Thyroid gland (tissue), 4 donors: ENCODE data around the gene QRICH2. TPM values are rescaled to one million over a fixed set of nuclear protein-coding genes. Genes with fewer than 3 reads are reported as not detected.
"Not testable (repeated sequence)": the region's sequence is repeated elsewhere in the genome, so short reads cannot be mapped to it uniquely, and the experiment has no call there.

Experiments used
- DNase-seq, 2 donors: peaks; one replicate each; pipeline ENCODE4 v3.0.0-alpha.2; 2019
- H3K27ac ChIP-seq, 3 donors: fragments of 200-600 bp; sonication (generic); 1 replicate in 2 of 3; 2 replicates in 1 of 3; pipeline ENCODE4 v1.5.1; 2016 to 2019; ENCODE audit warnings: mild to moderate bottlenecking in 1 of 3, moderate library complexity in 1 of 3
- H3K27me3 ChIP-seq: fragments of 200-600 bp; sonication (generic); one replicate; pipeline ENCODE4 v1.5.1; 2019
- H3K36me3 ChIP-seq, 2 donors: fragments of 200-600 bp; sonication (generic); one replicate each; pipeline ENCODE4 v1.5.1; 2016 to 2019
- H3K4me1 ChIP-seq, 2 donors: fragments of 200-600 bp; sonication (generic); one replicate each; pipeline ENCODE4 v1.5.1; 2017 to 2019
- H3K4me3 ChIP-seq, 3 donors: fragments of 200-600 bp; sonication (generic); replicated peaks in 1 of 3; 1 replicate in 2 of 3; 2 replicates in 1 of 3; pipeline ENCODE4 v1.5.1; 2016; ENCODE audit warnings: mild to moderate bottlenecking in 1 of 3
- H3K9me3 ChIP-seq: fragments of 200-600 bp; sonication (generic); one replicate; pipeline ENCODE4 v1.5.1; 2017
- CTCF ChIP-seq, 6 experiments: fragments of 200-600 bp in 3 of 6; fragments of 450-650 bp in 3 of 6; sonication (generic) in 3 of 6; IDR thresholded peaks; one replicate each; pipeline ENCODE4 v1.5.1; 2016 to 2019; ENCODE audit warnings: antibody characterized with exemption in 6 of 6, mild to moderate bottlenecking in 2 of 6, inconsistent platforms in 1 of 6, moderate library complexity in 1 of 6
- POLR2A ChIP-seq, 2 donors: fragments of 450-650 bp; IDR thresholded peaks; one replicate each; pipeline ENCODE4 v1.6.1; 2017; ENCODE audit warnings: antibody characterized with exemption in 2 of 2, mild to moderate bottlenecking in 2 of 2, moderate library complexity in 1 of 2
- WGBS, 2 donors: methylation state at CpG; one replicate each; pipeline ENCODE4 v1.1.5; 2017; 5-methylcytosine and 5-hydroxymethylcytosine counted together
- intact Hi-C: fragments of 100-400 bp; cut with DNase I; formaldehyde crosslinking; loops from one replicate; pipeline ENCODE4 v1.15.1; 2023
- total RNA-seq, 4 donors: library from RNA; depleted of rRNA; stranded (reverse); fragments of >200 nt; gene quantifications; one replicate each; pipeline ENCODE4 v1.2.3, GENCODE V29; 2016

QRICH2 gene
- total RNA-seq, 4 donors from 2014 or later, result 6.6 to 14.3 (median 9.9) TPM

- 96 to 100% methylated on average over 5 of the region's 5 CpGs for WGBS, 2 donors
- Histone ChIP-seq H3K27ac (no peak overlapping the region), H3K36me3 (no peaks in the 10 kb centered on the region), H3K4me3 (no peak overlapping the region), H3K4me1 (peaks cover 0 to 10% of the 10 kb centered on the region in 2 donors), H3K27me3 (no peaks in the 10 kb centered on the region), H3K9me3 (no peaks in the 10 kb centered on the region)
- DNase-seq, result no peak
- intact Hi-C loops, result no loop called here
- TF ChIP-seq POLR2A (IDR thresholded peaks at IDR 0.05) (no peak), CTCF (IDR thresholded peaks at IDR 0.05) (no peak)
These were observed 53.8 kb downstream of the QRICH2 start for GRCh38 chr17:76254275-76254674.

DNA sequence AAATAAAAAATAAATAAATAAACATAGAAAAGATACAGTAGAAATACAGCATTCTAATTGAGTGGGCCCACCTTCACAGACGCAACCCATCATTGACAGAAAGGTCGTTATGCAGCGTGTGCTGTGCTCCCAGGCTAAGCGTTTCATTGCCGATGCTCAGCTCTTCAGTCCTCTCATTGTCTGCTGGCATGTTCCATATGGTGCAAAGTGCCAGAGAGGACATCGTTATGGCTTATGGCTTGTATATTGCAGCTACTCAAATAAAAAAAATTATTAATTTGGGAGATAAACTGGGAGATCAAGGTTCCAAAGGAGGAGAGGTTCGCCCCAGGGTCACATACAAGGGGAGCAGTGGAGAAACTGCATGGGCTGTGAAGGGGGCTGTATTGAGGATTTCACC, 54.2 kb downstream of the QRICH2 start:
- Histone ChIP-seq H3K4me1 (peaks cover 0 to 10% of the 10 kb centered on the region in 2 donors), H3K27ac (no peak overlapping the region), H3K36me3 (no peaks in the 10 kb centered on the region), H3K9me3 (no peaks in the 10 kb centered on the region), H3K27me3 (no peaks in the 10 kb centered on the region), H3K4me3 (no peak overlapping the region)
- intact Hi-C loops, result no loop called here
- no peak for TF ChIP-seq CTCF (IDR thresholded peaks at IDR 0.05)
- TF ChIP-seq POLR2A (IDR thresholded peaks at IDR 0.05), result no peak
- WGBS, 2 donors, result 91% methylated on average over 7 of the region's 7 CpGs
- no peak for DNase-seq

DNA sequence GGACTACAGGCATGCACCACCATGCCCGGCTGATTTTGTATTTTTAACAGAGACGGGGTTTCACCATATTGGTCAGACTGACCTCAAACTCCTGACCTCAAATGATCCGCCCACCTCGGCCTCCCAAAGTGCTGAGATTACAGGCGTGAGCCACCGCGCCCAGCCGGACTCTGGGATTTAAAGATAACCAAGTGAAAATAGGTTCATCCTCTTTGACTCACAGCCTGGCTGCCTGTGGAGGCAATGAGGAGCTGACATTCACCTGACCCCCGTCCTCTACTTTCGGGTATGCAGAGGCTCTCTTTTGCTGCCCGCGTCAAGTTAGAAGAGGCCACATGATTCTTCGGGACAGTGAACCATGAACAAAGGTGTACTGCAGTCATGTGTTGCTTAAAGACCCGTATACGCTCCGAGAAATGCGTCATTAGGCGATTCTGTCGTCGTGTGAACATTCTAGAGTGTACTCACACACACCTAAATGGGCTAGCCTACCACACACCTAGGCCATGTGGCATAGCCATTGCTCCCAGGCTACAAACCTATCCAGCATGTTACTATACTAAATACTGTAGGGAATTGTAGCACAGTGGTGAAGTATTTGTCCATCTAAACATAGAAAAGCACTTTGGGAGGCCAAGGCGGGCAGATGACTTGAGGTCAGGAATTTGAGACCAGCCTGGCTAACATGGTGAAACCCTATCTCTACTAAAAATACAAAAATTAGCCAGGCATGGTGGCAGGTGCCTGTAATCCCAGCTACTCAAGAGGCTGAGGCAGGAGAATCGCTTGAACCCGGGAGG, 54.9 kb downstream of the QRICH2 start:
- H3K27ac ChIP-seq, DNase-seq, H3K4me1 ChIP-seq, H3K27me3 ChIP-seq, H3K4me3 ChIP-seq, intact Hi-C loops, H3K36me3 ChIP-seq, H3K9me3 ChIP-seq: not testable (repeated sequence)
- 70 to 78% methylated on average over 23 of the region's 23 CpGs for WGBS, 2 donors

DNA sequence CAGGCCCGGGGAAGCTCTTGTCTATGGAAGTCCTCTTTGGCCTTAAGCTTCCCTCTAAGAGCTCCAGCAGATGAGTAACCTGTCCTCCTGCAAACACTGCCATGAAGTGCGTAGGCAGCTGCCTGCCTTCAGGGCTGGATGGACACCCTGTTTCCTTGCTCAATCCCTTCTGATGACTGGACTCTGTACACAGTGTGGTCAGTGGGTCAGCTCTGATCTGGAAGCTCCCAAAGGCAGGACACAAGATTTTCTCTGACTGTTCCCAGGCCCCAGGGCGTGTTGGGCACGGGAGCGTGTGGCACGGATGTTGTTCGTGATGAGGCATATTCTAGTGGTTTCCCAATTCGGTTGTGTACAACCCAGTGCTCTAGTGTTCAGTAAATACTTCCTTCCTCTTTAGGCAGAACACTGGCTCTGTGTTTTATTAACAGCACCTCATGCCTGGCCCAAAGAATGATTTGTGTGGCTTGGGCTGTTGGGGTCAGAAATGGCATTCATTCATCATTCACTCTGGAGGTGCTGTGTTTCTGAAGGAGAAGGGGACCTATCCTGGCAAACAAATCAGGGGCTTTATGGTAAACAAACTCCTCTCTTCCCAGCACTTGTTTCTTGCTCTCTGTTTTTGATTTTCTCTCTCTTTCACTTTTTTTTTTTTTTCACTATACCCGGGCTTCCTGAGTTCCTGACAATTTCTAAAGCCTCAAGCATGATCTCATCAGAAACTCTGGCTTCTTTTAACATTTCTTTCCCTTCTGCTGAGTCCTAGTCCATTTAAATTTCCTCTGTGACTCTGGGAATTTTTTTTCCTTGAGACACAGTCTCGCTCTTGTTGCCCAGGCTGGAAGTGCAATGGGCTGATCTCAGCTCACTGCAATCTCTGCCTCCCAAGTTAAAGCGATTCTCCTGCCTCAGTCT, 55.8 kb downstream of the QRICH2 start:
- DNase-seq, result no peak
- Histone ChIP-seq H3K4me1 (peaks cover 0 to 7% of the 10 kb centered on the region in 2 donors), H3K9me3 (no peaks in the 10 kb centered on the region), H3K27ac (peak overlapping the region in 2 of 3 donors; percentile 2 to 40), H3K27me3 (no peaks in the 10 kb centered on the region), H3K36me3 (no peaks in the 10 kb centered on the region), H3K4me3 (no peak overlapping the region)
- intact Hi-C loops, result no loop called here
- 65 to 66% methylated on average over 11 of the region's 11 CpGs for WGBS, 2 donors
- TF ChIP-seq POLR2A (IDR thresholded peaks at IDR 0.05), result peak in 1 of 2 donors; percentile 15
- TF ChIP-seq CTCF (IDR thresholded peaks at IDR 0.05), result no peak

GRCh38 chr17:76251478-76252039, 56.5 kb downstream of the QRICH2 start:
- no peak for DNase-seq
- intact Hi-C loops, result no loop called here
- WGBS, 2 donors, result 84 to 90% methylated on average over 8 of the region's 8 CpGs
- H3K27ac ChIP-seq, result peak overlapping the region in 2 of 3 donors; percentile 2 to 22
- peaks cover 0 to 7% of the 10 kb centered on the region in 2 donors for H3K4me1 ChIP-seq
- no peak for TF ChIP-seq POLR2A (IDR thresholded peaks at IDR 0.05)
- TF ChIP-seq CTCF (IDR thresholded peaks at IDR 0.05), result no peak
- H3K27me3 ChIP-seq, result no peaks in the 10 kb centered on the region
- H3K4me3 ChIP-seq, result no peak overlapping the region
- H3K36me3 ChIP-seq, result no peaks in the 10 kb centered on the region
- H3K9me3 ChIP-seq, result no peaks in the 10 kb centered on the region
